ENCODE data around the gene ITGB3. TPM values are rescaled to one million over a fixed set of nuclear protein-coding genes. Genes with fewer than 3 reads are reported as not detected.

ITGB3 gene
- total RNA-seq, 3 donors from 2014 or later (not counting 1 experiment from before 2014, with no cell fraction given) = 4.2 to 30.6 (median 11.6) TPM

DNA sequence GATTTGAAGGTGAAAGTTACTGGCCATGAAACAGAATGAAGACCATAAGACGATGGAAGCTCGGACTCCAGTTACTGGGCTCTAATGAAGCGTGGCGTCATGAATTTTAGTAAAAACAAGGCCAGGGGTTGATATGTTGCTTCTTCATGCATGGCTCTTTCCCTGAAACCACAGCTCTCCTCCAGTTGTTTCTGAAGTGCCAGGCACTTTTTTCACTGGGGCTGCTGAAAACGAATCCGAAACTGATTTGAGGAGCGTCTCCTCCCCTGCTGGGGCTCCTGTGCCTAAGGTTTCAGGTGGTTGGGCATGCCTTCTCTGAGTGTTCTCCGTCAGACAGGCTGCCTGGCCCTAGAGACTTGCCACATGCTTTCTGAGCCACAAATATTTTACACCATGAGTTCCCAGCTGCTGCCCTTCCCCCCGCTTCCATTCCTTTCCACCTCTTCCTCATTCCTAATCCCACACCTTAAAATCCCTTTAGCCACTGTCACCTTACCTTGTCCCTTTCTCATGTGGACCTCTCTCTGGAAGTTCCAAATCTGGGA lies 48.1 kb upstream of the ITGB3 start:
- DNase-seq (peak in 1 of 2 donors; percentile 87), ATAC-seq (peak; percentile 42 to 79 (median 75))
- Mint-ChIP-seq H3K27ac (peak overlapping the region; percentile 86 to 90), H3K9me3 (no peaks in the 10 kb centered on the region), H3K4me3 (peak overlapping the region; percentile 72), H3K27me3 (ENCODE audit: low read depth in 2 of 2) (no peaks in the 10 kb centered on the region), H3K4me1 (peaks cover 29 to 30% of the 10 kb centered on the region in 2 donors), H3K36me3 (no peaks in the 10 kb centered on the region)
- peak overlapping the region; percentile 30 for H3K4me3 ChIP-seq (ENCODE audit: low read length)
- intact Hi-C loops (cut with micrococcal nuclease) = loop anchor here (2.0 kb wide), 1 partner anchor 17 kb away; the partner anchor contains the start of gene CDC27
- no peak for TF ChIP-seq CTCF (IDR thresholded peaks at IDR 0.05)
- no peaks in the 10 kb centered on the region for H3K36me3 ChIP-seq (ENCODE audit: control insufficient read depth, insufficient read depth, low read length)
- H3K27me3 ChIP-seq (ENCODE audit: control insufficient read depth, insufficient read depth, low read length) = no peaks in the 10 kb centered on the region
- H3K9me3 ChIP-seq (ENCODE audit: control insufficient read depth, insufficient read depth, low read length) = no peaks in the 10 kb centered on the region
- H3K4me1 ChIP-seq (ENCODE audit: control insufficient read depth, insufficient read depth, low read length) = peaks cover 36% of the 10 kb centered on the region
- WGBS (ENCODE audit: insufficient coverage) = 44% methylated on average over 9 of the region's 9 CpGs
- peak overlapping the region; percentile 95 for H3K27ac ChIP-seq (ENCODE audit: low read length)

GRCh38 chr17:47207143-47208067 lies 46.2 kb upstream of the ITGB3 start:
- TF ChIP-seq CTCF (IDR thresholded peaks at IDR 0.05) = no peak
- H3K9me3 ChIP-seq (ENCODE audit: control insufficient read depth, insufficient read depth, low read length) = no peaks in the 10 kb centered on the region
- no peaks in the 10 kb centered on the region for H3K36me3 ChIP-seq (ENCODE audit: control insufficient read depth, insufficient read depth, low read length)
- intact Hi-C loops (cut with micrococcal nuclease) = no loop called here
- 79% methylated on average over 8 of the region's 8 CpGs for WGBS (ENCODE audit: insufficient coverage)
- H3K9me3 Mint-ChIP-seq = no peaks in the 10 kb centered on the region
- no peak overlapping the region for H3K27ac Mint-ChIP-seq
- H3K4me1 ChIP-seq (ENCODE audit: control insufficient read depth, insufficient read depth, low read length) = peaks cover 35% of the 10 kb centered on the region
- no peaks in the 10 kb centered on the region for H3K27me3 Mint-ChIP-seq (ENCODE audit: low read depth in 2 of 2)
- H3K27ac ChIP-seq (ENCODE audit: low read length) = no peak overlapping the region
- no peaks in the 10 kb centered on the region for H3K36me3 Mint-ChIP-seq
- H3K4me1 Mint-ChIP-seq = peaks cover 29 to 30% of the 10 kb centered on the region in 2 donors
- H3K27me3 ChIP-seq (ENCODE audit: control insufficient read depth, insufficient read depth, low read length) = no peaks in the 10 kb centered on the region
- ATAC-seq = no peak
- H3K4me3 ChIP-seq (ENCODE audit: low read length) = no peak overlapping the region
- H3K4me3 Mint-ChIP-seq = no peak overlapping the region
- DNase-seq = no peak

DNA sequence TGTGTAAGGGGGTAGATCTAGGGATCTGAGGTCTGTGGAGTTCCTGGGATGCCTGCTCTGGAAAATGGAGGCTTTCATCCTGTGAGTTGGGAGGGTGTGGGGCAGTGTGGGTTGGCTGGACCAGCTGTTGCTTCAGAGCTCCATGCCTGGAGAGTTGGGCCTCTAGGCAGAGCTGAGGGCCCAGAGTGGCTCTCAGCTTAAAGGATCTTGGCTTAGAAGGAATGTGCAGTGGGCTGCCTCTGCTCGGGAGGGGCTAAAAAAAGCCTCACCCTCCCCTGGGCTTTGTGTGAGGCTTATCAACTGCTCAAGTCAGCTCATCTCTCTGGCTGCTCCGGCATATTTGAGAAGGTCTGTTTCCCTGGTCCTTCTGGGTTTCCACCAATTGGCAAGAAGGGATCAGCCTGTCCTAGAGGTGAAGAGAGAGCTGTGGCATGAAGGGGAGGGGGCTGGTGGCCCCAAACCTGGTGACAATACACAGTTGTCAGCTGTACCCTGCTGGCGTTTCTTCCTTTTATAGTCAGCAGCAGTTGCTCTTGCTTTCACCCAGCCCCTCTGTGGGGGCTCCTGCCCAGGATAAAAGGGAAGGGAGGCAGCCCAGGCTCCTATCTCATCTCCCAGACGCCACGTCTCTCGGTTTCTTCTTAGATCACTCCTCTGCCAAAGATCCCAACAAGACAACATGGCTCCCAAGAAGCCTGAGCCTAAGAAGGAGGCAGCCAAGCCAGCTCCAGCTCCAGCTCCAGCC lies 44.7 kb upstream of the ITGB3 start, which contains the start of gene MYL4:
TSS of gene MYL4 (plus strand) at position 605 of the 745 bp plus-strand sequence. CDS start at position 680, 75 bp downstream.
- H3K9me3 Mint-ChIP-seq = no peaks in the 10 kb centered on the region
- H3K4me1 Mint-ChIP-seq = peaks cover 21 to 23% of the 10 kb centered on the region in 2 donors
- no peaks in the 10 kb centered on the region for H3K36me3 Mint-ChIP-seq
- no peak for TF ChIP-seq CTCF (IDR thresholded peaks at IDR 0.05)
- DNase-seq (no peak), ATAC-seq (no peak)
- H3K36me3 ChIP-seq (ENCODE audit: control insufficient read depth, insufficient read depth, low read length) = no peaks in the 10 kb centered on the region
- H3K27me3 ChIP-seq (ENCODE audit: control insufficient read depth, insufficient read depth, low read length) = no peaks in the 10 kb centered on the region
- H3K27ac ChIP-seq (ENCODE audit: low read length) = no peak within 1 kb of the TSS
- no peaks in the 10 kb centered on the region for H3K9me3 ChIP-seq (ENCODE audit: control insufficient read depth, insufficient read depth, low read length)
- 73% methylated on average over 6 of the region's 6 CpGs for WGBS (ENCODE audit: insufficient coverage)
- H3K4me1 ChIP-seq (ENCODE audit: control insufficient read depth, insufficient read depth, low read length) = peaks cover 31% of the 10 kb centered on the region
- no peak within 1 kb of the TSS for H3K4me3 Mint-ChIP-seq
- H3K4me3 ChIP-seq (ENCODE audit: low read length) = no peak within 1 kb of the TSS
- no peaks in the 10 kb centered on the region for H3K27me3 Mint-ChIP-seq (ENCODE audit: low read depth in 2 of 2)
- H3K27ac Mint-ChIP-seq = no peak within 1 kb of the TSS
- intact Hi-C loops (cut with micrococcal nuclease) = no loop called here
